Left lung (tissue), 10 donors: ENCODE data around the gene PODN. TPM values are rescaled to one million over a fixed set of nuclear protein-coding genes. Genes with fewer than 3 reads are reported as not detected.
A peak's percentile ranks its signal among the peaks of the same experiment; 100 is the strongest.

Experiments
- ATAC-seq: fragments of 200-7000 bp; cut with Tn5 transposase; one replicate; pipeline ENCODE4 v1.9.1; 2020; ENCODE audit warnings: moderate library complexity
- DNase-seq, 4 donors: peaks; one replicate each; pipeline ENCODE4 v3.0.0-alpha.2; 2013 to 2020
- H3K27ac ChIP-seq, 2 donors: fragments of 200-600 bp; sonication (generic) in 1 of 2; one replicate each; pipeline versions ENCODE4 v1.5.0 to v1.8.0; 2020 to 2021
- H3K27me3 ChIP-seq, 2 donors: fragments of 200-600 bp; sonication (generic) in 1 of 2; one replicate each; pipeline versions ENCODE4 v1.5.0 to v1.8.0; 2020 to 2021
- H3K36me3 ChIP-seq, 2 donors: fragments of 200-600 bp; sonication (generic) in 1 of 2; one replicate each; pipeline versions ENCODE4 v1.5.0 to v1.8.0; 2020 to 2021
- H3K4me1 ChIP-seq, 2 donors: fragments of 200-600 bp; one replicate each; pipeline ENCODE4 v1.8.0; 2021
- H3K4me3 ChIP-seq, 2 donors: fragments of 200-600 bp; sonication (generic) in 1 of 2; one replicate each; pipeline versions ENCODE4 v1.5.0 to v1.8.0; 2020 to 2021; ENCODE audit warnings: mild to moderate bottlenecking in 1 of 2
- H3K9me3 ChIP-seq, 2 donors: fragments of 200-600 bp; sonication (generic) in 1 of 2; one replicate each; pipeline versions ENCODE4 v1.5.0 to v1.8.0; 2020 to 2021
- intact Hi-C, 2 donors: fragments of 100-400 bp; cut with DNase I; formaldehyde crosslinking; loops; one replicate each; pipeline versions ENCODE4 v1.11.2 to v1.14.2; 2022
- polyA plus RNA-seq, 6 donors: library from polyadenylated mRNA; unstranded; fragments of 120-200 nt; gene quantifications; one replicate each; pipeline ENCODE4 v1.2.1, GENCODE V29; 2013; ENCODE audit not compliant: insufficient read length in 6 of 6
- total RNA-seq, 2 donors: library from RNA; stranded (reverse); fragmentation: NEBNext Ultra II Directional; extraction: Animal tissue kit (Norgen Biotek cat#: 25700); gene quantifications; one replicate each; pipeline ENCODE4 v1.2.1, GENCODE V29; 2021
- TF ChIP-seq, protein P1 (sequence below), 2 donors: fragments of 200-600 bp; sonication (generic) in 1 of 2; IDR thresholded peaks; one replicate each; pipeline versions ENCODE4 v1.5.0 to v1.8.0; 2021; ENCODE audit warnings: antibody characterized with exemption in 2 of 2
- donor health status: DM: no; HTN: yes; CAD: no.
- donor health status: DM: no; HTN: no; CAD: no.

PODN gene
- total and polyA plus RNA-seq, 8 donors = 10.5 to 48.8 (median 12.1) TPM

- ATAC-seq = no peak
- H3K4me3 ChIP-seq = no peak overlapping the region
- H3K36me3 ChIP-seq = peaks cover 0 to 61% of the 10 kb centered on the region in 2 donors
Measured at GRCh38 chr1:53049574-53049967, 12.4 kb upstream of the PODN start.

GRCh38 chr1:53050310-53050709 is 11.7 kb upstream of the PODN start:
- Histone ChIP-seq H3K36me3 (peaks cover 0 to 57% of the 10 kb centered on the region in 2 donors), H3K4me3 (no peak overlapping the region), H3K9me3 (no peaks in the 10 kb centered on the region), H3K27ac (peak overlapping the region in 1 of 2 donors; percentile 2), H3K27me3 (no peaks in the 10 kb centered on the region), H3K4me1 (peaks cover 9 to 18% of the 10 kb centered on the region in 2 donors)
- intact Hi-C loops = no loop called here
- TF ChIP-seq, protein P1, sequence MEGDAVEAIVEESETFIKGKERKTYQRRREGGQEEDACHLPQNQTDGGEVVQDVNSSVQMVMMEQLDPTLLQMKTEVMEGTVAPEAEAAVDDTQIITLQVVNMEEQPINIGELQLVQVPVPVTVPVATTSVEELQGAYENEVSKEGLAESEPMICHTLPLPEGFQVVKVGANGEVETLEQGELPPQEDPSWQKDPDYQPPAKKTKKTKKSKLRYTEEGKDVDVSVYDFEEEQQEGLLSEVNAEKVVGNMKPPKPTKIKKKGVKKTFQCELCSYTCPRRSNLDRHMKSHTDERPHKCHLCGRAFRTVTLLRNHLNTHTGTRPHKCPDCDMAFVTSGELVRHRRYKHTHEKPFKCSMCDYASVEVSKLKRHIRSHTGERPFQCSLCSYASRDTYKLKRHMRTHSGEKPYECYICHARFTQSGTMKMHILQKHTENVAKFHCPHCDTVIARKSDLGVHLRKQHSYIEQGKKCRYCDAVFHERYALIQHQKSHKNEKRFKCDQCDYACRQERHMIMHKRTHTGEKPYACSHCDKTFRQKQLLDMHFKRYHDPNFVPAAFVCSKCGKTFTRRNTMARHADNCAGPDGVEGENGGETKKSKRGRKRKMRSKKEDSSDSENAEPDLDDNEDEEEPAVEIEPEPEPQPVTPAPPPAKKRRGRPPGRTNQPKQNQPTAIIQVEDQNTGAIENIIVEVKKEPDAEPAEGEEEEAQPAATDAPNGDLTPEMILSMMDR (IDR thresholded peaks at IDR 0.05) = no peak
- ATAC-seq = no peak
- no peak for DNase-seq

More at GRCh38 chr1:53049574-53049967, 12.4 kb upstream of the PODN start:
- Histone ChIP-seq H3K9me3 (no peaks in the 10 kb centered on the region), H3K27me3 (no peaks in the 10 kb centered on the region), H3K27ac (peak overlapping the region in 1 of 2 donors; percentile 2), H3K4me1 (peaks cover 9 to 18% of the 10 kb centered on the region in 2 donors)
- no peak for DNase-seq
- TF ChIP-seq, protein P1 (IDR thresholded peaks at IDR 0.05) = no peak
- intact Hi-C loops = no loop called here

- Histone ChIP-seq H3K4me3 (no peak overlapping the region), H3K27ac (no peak overlapping the region), H3K9me3 (no peaks in the 10 kb centered on the region), H3K36me3 (peaks cover 0 to 57% of the 10 kb centered on the region in 2 donors), H3K27me3 (no peaks in the 10 kb centered on the region), H3K4me1 (peaks cover 8 to 13% of the 10 kb centered on the region in 2 donors)
- ATAC-seq = no peak
- intact Hi-C loops = no loop called here
- TF ChIP-seq, protein P1 (IDR thresholded peaks at IDR 0.05) = no peak
- no peak for DNase-seq
Measured at GRCh38 chr1:53051676-53052075, 10.3 kb upstream of the PODN start.

DNA sequence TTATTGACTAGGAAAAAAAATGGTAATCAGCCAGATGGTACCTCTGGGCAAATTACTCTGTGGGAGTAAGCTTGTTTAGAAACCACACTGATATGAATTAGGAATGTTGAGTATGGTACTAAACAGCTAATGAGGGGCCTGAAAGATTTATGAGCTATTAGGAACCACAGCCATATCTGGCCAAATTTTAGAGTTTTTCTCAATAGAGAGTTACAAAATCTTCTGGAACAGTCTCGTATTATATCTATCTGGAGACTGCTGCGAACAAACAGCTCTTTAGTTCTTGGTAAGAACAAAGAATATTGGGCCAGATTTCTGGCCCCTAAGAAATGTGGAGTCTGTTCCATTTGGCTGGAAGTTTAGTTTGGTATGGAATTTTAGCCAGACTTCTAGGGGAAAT is 4.9 kb upstream of the PODN start:
- peak; percentile 15 for ATAC-seq
- intact Hi-C loops = no loop called here

DNA sequence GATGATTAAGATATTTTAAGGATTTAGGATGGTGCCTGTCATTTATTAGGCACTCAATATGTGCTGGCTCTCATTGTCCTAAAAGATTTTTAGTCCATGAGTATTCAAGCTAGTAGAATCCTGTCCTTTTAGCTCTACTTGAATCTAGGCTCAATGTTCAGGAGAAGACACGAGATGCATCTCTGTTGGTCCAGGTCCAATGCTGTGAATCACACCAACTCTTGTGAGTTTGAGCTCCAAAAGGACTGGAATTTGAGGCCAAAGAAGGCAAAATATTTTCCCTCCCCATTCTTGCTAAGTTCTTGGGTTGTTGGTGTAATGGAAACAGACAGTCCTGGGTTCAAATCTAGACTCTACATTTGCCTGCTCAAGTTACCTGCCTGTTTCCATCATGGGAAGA is 1.4 kb upstream of the PODN start:
- TF ChIP-seq, protein P1 (IDR thresholded peaks at IDR 0.05) = no peak
- Histone ChIP-seq H3K4me3 (no peak overlapping the region), H3K27ac (no peak overlapping the region), H3K36me3 (no peaks in the 10 kb centered on the region), H3K27me3 (peaks cover 24 to 45% of the 10 kb centered on the region in 2 donors), H3K4me1 (peaks cover 6 to 23% of the 10 kb centered on the region in 2 donors), H3K9me3 (no peaks in the 10 kb centered on the region)
- no peak for DNase-seq
- no peak for ATAC-seq
- intact Hi-C loops = no loop called here

More for the DNA sequence above, 4.9 kb upstream of the PODN start:
- peaks cover under 1 to 14% of the 10 kb centered on the region in 2 donors for H3K4me1 ChIP-seq
- H3K9me3 ChIP-seq = no peaks in the 10 kb centered on the region
- H3K4me3 ChIP-seq = no peak overlapping the region
- TF ChIP-seq, protein P1 (IDR thresholded peaks at IDR 0.05) = no peak
- peak overlapping the region in 1 of 2 donors; percentile 24 for H3K27ac ChIP-seq
- peak in 2 of 4 donors; percentile 53 to 64 for DNase-seq
- peaks cover 8 to 23% of the 10 kb centered on the region in 2 donors for H3K27me3 ChIP-seq
- peaks cover 0 to 15% of the 10 kb centered on the region in 2 donors for H3K36me3 ChIP-seq
